HEK293T (cell line): Measurements from ENCODE around the gene NPAS3.

Experiments
- CTCF ChIA-PET: fragments of 350-600 bp; formaldehyde crosslinking; extraction: SDS; loops from one replicate; lab custom pipeline; 2021; ENCODE audit warnings: antibody characterized with exemption, inconsistent platforms; lab: Yijun Ruan, JAX
- POLR2A ChIA-PET: fragments of 350-600 bp; formaldehyde crosslinking; extraction: SDS; loops from one replicate; lab custom pipeline; 2020; ENCODE audit warnings: antibody characterized with exemption, inconsistent platforms; lab: Yijun Ruan, JAX
- DNase-seq: peaks from one replicate; pipeline ENCODE4 v3.0.0; 2012; ENCODE audit warnings: mixed read lengths; ENCODE audit errors: extremely low spot score
- ARNT ChIP-seq: fragments of 450-650 bp; IDR thresholded peaks from 2 replicates; pipeline ENCODE4 v1.6.1; 2017; ENCODE audit warnings: mild to moderate bottlenecking
- BHLHE40 ChIP-seq: fragments of 450-650 bp; IDR thresholded peaks from 2 replicates; pipeline ENCODE4 v1.6.1; 2016; ENCODE audit warnings: mild to moderate bottlenecking, moderate library complexity, borderline replicate concordance
- CTBP1 ChIP-seq: fragments of 450-650 bp; IDR thresholded peaks from 2 replicates; pipeline ENCODE4 v1.6.1; 2016; ENCODE audit warnings: borderline replicate concordance
- ELF4 ChIP-seq: fragments of 450-650 bp; IDR thresholded peaks from 2 replicates; pipeline ENCODE4 v1.6.1; 2017; ENCODE audit warnings: antibody characterized with exemption
- FOXA1 ChIP-seq: fragments of 450-650 bp; IDR thresholded peaks from 2 replicates; pipeline ENCODE4 v1.6.1; 2016; ENCODE audit warnings: mild to moderate bottlenecking
- FOXK2 ChIP-seq: fragments of 450-650 bp; IDR thresholded peaks from 2 replicates; pipeline ENCODE4 v1.6.1; 2016; ENCODE audit warnings: mild to moderate bottlenecking
- FOXM1 ChIP-seq: fragments of 450-650 bp; IDR thresholded peaks from 2 replicates; pipeline ENCODE4 v1.6.1; 2017; ENCODE audit warnings: mild to moderate bottlenecking, borderline replicate concordance
- HDGF ChIP-seq: fragments of 450-650 bp; IDR thresholded peaks from 2 replicates; pipeline ENCODE4 v1.6.1; 2017; ENCODE audit warnings: antibody characterized with exemption, borderline replicate concordance
- L3MBTL2 ChIP-seq: fragments of 450-650 bp; conservative IDR thresholded peaks from 2 replicates; pipeline ENCODE4 v1.6.1; 2016; ENCODE audit warnings: mild to moderate bottlenecking
- LEF1 ChIP-seq: fragments of 450-650 bp; IDR thresholded peaks from 2 replicates; pipeline ENCODE4 v1.6.1; 2017; ENCODE audit warnings: mild to moderate bottlenecking, borderline replicate concordance
- NFRKB ChIP-seq: fragments of 450-650 bp; IDR thresholded peaks from 2 replicates; pipeline ENCODE4 v1.6.1; 2016; ENCODE audit warnings: mild to moderate bottlenecking, moderate library complexity
- SP1 ChIP-seq: fragments of 450-650 bp; IDR thresholded peaks from 2 replicates; pipeline ENCODE4 v1.6.1; 2017
- SUZ12 ChIP-seq: fragments of 450-650 bp; IDR thresholded peaks from 2 replicates; pipeline ENCODE4 v1.6.1; 2016; ENCODE audit warnings: mild to moderate bottlenecking
- TARDBP ChIP-seq: fragments of 450-650 bp; IDR thresholded peaks from 2 replicates; pipeline ENCODE4 v1.6.1; 2016
- ZNF384 ChIP-seq: fragments of 450-650 bp; IDR thresholded peaks from 2 replicates; pipeline ENCODE4 v1.6.1; 2016
- TF ChIP-seq, protein P1 (sequence below): fragments of 450-650 bp; IDR thresholded peaks from 2 replicates; pipeline ENCODE4 v1.6.1; 2016

The NPAS3 gene

DNA sequence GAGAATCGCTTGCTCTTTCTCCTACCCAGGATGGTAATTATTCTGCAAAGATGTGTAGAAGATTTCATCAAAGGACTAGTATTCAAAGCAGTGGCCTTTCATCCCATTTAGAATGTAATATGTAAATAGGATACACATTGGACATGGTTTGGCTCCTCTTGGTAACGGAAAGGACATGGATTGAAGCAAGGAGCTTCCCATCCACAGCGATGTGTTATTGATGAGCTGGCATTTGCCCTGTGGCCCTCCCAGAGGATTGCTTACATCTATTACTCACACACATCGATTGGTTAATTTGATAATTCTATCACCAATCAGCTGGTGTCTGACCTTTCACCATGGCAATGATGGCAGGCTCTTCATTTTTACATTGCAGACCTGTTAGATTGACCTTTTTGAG lies 553.8 kb downstream of the NPAS3 start:
- no peak for DNase-seq
- no peak for TF ChIP-seq TARDBP
- POLR2A ChIA-PET = no interaction called here
- CTCF ChIA-PET = interaction anchor here (0.9 kb wide), 1 partner anchor 20 kb away, joined by 5 read pairs; no protein-coding TSS in a partner anchor

DNA sequence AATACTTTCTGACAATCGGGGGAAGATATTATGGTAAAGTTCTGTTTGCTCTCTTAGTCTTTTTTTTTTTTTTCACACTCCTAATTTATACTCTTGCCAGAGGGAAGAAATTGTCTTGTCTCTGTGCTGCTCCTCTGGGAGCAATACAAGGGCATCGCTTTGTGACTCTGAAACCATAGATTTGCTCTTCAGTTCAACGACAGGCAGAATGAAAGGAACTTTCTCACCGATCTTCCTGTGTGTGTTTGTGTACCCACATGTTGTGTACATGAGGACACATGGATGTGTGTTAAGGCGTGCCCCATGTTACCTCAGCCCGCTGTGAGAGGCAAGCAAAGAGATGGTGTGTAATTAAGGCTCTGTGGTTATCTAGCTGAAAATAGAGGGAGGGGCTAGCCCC lies 554.6 kb downstream of the NPAS3 start:
- TF ChIP-seq, protein P1, sequence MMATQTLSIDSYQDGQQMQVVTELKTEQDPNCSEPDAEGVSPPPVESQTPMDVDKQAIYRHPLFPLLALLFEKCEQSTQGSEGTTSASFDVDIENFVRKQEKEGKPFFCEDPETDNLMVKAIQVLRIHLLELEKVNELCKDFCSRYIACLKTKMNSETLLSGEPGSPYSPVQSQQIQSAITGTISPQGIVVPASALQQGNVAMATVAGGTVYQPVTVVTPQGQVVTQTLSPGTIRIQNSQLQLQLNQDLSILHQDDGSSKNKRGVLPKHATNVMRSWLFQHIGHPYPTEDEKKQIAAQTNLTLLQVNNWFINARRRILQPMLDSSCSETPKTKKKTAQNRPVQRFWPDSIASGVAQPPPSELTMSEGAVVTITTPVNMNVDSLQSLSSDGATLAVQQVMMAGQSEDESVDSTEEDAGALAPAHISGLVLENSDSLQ = no peak
- TF ChIP-seq SP1 (no peak), HDGF (no peak), FOXM1 (no peak), TARDBP (no peak), ELF4 (no peak), ARNT (no peak), FOXA1 (no peak), LEF1 (no peak), SUZ12 (no peak), ZNF384 (no peak), NFRKB (no peak), L3MBTL2 (no peak), BHLHE40 (no peak), FOXK2 (no peak), CTBP1 (no peak)
- CTCF ChIA-PET = interaction anchor here (0.9 kb wide), 1 partner anchor 19 kb away, joined by 5 read pairs; no protein-coding TSS in a partner anchor
- POLR2A ChIA-PET = no interaction called here
- no peak for DNase-seq

DNA sequence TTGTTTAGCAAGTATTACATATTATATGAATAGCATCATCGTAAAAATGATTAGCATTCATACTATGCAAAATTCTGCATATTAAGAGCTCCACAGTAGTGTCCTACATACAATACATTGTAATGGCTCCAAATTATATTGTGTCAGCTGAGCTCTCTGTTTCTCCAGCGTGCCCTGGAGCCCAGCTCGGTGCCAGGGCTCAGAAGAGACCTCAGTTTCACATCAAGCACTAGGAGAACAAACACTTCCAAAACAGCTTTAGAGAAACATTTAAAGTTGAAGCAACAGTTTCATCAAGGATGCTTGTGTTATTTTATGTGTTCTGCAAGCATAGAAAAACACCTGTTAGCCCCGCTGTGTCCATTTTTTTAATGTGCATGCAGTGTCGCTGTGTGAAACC lies 555.3 kb downstream of the NPAS3 start:
- no peak for DNase-seq
- CTCF ChIA-PET = no interaction called here
- POLR2A ChIA-PET = no interaction called here
- TF ChIP-seq ARNT = no peak
- TF ChIP-seq LEF1 = no peak
- no peak for TF ChIP-seq ZNF384
- TF ChIP-seq FOXA1 = no peak
- TF ChIP-seq L3MBTL2 = no peak
- TF ChIP-seq, protein P1 = no peak
- TF ChIP-seq FOXK2 = no peak
- TF ChIP-seq ELF4 = no peak
- TF ChIP-seq TARDBP = no peak
- TF ChIP-seq FOXM1 = no peak
- TF ChIP-seq SP1 = no peak
- no peak for TF ChIP-seq BHLHE40
- no peak for TF ChIP-seq NFRKB
- no peak for TF ChIP-seq HDGF
- TF ChIP-seq SUZ12 = no peak
- no peak for TF ChIP-seq CTBP1

DNA sequence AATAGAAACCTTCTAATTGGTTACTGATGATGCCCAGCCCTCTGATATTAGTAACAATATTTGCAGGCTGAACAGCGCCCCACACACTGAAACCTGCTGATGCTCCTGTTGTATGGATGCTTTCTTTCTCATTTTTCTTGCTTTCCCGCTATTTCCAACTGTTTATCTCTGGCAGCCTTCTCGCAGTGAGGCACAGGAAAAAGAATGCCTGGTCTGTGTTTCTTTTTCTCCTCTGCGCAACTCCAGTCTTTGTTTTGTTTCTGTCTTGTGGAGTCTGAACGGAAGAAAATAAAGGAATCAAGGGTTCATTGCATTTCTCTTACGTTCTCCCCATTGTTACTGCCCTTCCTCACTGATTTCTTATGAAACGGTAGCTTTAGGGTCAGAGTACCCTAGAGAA lies 561.0 kb downstream of the NPAS3 start:
- no peak for DNase-seq
- CTCF ChIA-PET = no interaction called here
- POLR2A ChIA-PET = no interaction called here
- TF ChIP-seq BHLHE40 = no peak
- TF ChIP-seq TARDBP = no peak
- TF ChIP-seq NFRKB = no peak
- TF ChIP-seq ARNT = no peak
- no peak for TF ChIP-seq L3MBTL2
- TF ChIP-seq FOXK2 = no peak
- TF ChIP-seq ZNF384 = no peak
- TF ChIP-seq LEF1 = no peak
- TF ChIP-seq SP1 = no peak
- no peak for TF ChIP-seq ELF4
- TF ChIP-seq CTBP1 = no peak
- no peak for TF ChIP-seq HDGF
- TF ChIP-seq SUZ12 = no peak

DNA sequence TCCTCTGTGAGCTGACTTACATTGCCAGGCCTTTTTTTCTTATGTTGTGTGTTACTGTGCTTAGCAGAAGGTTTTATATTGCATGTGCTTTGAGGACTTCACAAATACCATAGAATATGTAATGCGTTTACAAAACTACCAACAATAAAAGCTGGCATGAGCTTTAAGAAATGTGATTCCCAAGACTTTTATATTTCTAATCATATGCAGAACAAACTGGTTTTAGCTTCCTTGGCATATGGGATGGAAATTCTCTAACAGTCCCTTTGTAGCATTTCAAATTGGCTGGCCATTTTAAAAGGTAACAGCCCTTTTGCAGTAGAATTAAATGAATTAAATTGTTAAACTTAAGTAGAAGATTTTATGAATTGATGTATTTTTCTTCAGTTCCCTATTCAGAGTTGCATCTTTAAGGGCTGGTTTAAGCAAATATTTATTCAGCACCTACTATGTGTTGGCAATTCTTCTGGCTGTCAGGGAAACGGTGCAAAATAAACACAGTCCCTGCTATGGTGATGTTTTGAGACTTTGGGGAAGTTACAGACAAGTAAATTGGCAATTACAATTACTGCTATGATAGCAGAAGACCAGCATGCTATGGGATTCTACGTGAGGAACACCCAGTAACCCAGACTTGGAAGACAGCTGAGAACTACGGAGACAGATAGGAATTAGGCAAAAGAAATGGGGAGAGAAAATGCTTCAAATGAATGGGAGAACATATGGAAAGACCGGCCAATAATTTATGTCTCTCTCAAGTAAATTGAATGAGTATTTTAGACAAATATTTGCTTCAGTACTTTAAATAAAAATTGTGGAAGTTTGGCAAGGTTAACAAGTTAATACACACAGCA lies 565.8 kb downstream of the NPAS3 start:
- ChIA-PET POLR2A (no interaction called here), CTCF (no interaction called here)
- DNase-seq = no peak
- TF ChIP-seq BHLHE40 (no peak), SUZ12 (no peak), SP1 (no peak), FOXK2 (no peak), ZNF384 (no peak)
- TF ChIP-seq, protein P1 = no peak

DNA sequence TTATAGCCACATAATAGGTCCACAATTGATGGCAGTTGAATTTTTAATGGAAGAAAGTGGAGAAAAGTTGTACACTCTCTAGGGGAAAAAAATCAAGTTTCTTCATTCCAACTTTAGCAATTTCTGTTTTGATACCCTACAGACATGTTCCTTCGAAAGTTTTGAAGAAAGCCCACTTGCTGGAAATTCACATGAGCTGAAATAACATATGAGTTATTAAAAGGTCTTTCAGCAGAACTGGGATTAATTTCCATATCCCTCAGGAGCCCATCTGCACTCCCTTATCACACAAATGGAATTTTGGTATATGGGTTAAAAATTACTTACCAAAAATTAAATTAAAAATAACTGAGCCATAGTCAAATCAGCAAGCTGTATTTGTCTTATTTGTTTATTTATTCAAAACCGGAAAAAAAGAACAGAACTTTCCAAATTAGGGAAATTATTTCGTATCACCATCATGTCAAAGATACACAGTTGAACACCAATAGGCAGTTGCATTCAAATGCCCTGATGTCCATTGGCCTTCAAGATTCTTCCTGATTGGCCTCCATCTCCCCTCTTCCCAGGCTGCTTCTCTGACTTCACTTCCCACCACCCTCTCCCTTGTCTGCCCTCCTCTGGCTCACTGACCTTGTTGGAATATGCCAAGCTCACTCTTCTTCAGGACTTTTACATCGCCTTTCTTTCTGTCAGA lies 566.7 kb downstream of the NPAS3 start:
- no peak for TF ChIP-seq SP1
- no peak for TF ChIP-seq TARDBP
- no peak for TF ChIP-seq FOXM1
- no peak for TF ChIP-seq ELF4
- no peak for TF ChIP-seq BHLHE40
- no peak for TF ChIP-seq ARNT
- no peak for TF ChIP-seq SUZ12
- no peak for TF ChIP-seq LEF1
- TF ChIP-seq FOXK2 = no peak
- no peak for TF ChIP-seq HDGF
- no peak for TF ChIP-seq NFRKB
- TF ChIP-seq FOXA1 = no peak
- no peak for TF ChIP-seq ZNF384
- no peak for TF ChIP-seq L3MBTL2
- TF ChIP-seq, protein P1 = no peak
- no peak for TF ChIP-seq CTBP1
- ChIA-PET POLR2A (no interaction called here), CTCF (no interaction called here)
- no peak for DNase-seq
